HG03039 (cell line): Measurements from ENCODE around the gene OSBPL6.

Source experiments
- ATAC-seq: cut with Tn5 transposase; IDR thresholded peaks from one replicate; pipeline ENCODE4 v1.9.1; 2021; ENCODE audit warnings: mild to moderate bottlenecking, moderate library complexity; ENCODE audit not compliant: unreplicated experiment

The OSBPL6 gene

DNA sequence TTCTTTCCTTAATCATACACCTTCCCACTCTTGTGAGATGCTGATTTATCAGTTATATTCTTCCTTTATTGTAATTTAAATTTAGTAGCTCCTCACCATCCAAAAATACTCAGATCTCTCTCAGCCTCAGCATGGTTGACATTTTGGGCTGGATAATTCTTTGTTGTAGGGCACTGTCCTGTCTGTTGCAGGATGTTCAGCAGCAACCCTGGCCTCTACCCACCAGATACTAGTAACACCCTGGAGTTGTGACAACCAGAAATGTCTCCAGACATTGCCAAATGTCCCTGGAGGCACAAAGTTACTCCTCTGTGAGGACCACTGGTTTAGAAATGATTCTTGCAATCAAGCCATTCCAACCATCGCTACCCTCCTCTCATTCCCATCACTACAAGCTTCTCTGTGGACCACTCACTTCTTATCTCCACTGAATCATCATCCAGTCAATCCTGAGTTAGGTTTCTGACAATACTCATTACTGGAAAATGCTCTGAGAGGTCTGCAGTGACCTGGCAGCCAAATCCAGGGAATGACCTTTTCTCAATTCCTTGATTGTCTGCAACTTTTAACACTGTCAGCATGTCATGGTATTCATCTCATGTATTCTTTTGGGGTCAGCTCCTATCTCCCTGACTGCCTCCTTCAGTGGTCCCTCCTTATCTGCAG, 43.3 kb downstream of the OSBPL6 start:
- no peak for ATAC-seq

DNA sequence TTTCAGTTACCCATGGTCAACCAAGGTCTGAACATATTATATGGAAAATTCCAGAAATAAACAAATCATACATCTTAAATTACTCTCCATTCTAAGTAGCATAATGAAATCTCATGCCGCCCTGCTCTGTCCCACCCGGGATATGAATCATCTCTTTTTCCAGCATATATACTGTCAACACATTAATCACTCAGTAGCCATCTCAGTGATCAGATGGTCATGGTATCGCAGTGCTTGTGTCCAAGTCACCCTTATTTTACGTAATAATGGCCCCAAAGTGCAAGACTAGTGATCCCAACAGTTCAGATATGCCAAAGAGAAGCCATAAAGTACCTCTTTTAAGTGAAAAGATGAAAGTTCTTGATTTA, 43.8 kb downstream of the OSBPL6 start:
- no peak for ATAC-seq

DNA sequence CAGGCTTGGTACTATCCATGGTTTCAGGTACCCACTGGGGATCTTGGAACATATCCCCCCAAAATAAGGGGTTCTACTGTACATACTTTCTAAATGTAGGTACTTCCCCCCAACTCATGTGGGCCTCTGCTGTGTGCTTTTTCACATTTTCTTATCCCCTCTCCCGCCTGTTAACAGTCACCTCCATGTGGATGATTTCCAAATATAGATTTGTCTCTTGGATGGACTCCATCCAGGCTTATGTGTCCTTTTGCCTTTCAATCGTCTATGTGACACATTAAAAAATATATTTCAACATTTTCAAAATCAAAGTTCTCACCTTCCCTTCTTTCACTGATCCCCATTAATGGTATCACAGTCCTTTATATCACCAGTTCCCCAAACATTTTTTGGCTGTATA, 44.4 kb downstream of the OSBPL6 start:
- no peak for ATAC-seq

DNA sequence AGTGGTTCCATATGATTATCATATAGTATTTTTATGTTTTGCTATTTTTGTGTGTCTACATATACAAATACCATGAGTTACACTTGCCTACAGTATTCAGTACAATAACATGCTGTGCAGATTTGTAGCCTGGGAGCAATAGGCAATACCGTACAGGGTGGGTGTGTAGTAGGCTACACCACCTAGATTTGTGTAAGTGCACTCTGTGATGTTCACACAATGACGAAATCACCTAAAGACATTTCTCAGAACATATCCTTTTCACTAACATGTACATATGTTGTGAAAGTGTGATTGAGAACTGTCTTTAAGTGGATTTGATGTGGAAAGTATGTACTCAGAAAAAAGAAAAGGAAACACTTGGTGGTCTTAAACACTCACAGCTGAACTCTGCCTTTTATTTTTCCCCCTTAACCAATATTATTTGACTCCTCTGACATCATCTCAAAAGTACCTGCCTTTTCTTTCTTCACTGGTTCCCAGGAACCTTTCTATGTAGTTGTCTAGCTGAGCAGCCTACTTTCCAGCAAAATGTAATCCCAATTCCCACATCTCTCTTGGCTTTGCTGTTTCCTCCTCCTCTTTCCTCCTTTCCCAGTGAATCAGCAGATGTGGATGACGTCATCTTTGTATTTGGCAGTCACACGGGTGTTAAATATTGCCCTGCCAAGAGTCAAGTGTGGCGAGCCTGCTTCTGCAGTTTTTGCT, 47.7 kb downstream of the OSBPL6 start:
- no peak for ATAC-seq

DNA sequence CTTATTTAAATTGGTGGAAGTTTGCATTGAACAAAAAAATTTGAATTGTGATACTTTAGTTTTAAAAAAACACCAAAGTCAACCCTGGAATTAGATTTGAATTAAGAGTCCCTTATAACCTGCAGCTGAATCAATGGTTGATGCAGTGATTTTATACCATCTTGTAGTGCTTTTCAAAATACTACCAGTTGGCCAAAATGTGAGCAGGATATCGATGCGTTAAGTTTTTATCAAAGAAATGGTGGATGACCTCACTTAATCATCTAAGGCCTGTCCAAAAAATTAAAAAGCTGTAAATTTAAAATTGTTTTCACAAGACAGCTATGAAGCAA, 48.2 kb downstream of the OSBPL6 start:
- ATAC-seq: no peak

DNA sequence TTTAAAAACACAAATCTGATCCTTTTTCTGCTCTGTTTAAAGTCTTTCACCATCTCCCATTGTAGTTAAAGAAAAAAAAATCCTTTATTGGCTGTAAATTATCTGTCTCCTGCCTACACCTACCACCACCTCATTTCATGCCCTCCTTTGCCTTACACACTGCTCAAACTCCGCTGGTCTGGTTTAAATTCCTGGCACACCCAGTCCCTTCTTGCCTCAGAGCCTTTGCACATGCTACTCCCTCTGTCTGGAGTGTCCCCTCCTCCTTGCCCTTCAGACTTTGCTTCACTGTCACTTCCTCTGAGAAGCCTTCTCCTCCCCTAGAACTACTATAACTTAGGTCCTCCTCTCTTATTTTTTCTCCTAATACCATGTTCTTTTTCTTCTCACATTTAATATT, 49.6 kb downstream of the OSBPL6 start:
- no peak for ATAC-seq

DNA sequence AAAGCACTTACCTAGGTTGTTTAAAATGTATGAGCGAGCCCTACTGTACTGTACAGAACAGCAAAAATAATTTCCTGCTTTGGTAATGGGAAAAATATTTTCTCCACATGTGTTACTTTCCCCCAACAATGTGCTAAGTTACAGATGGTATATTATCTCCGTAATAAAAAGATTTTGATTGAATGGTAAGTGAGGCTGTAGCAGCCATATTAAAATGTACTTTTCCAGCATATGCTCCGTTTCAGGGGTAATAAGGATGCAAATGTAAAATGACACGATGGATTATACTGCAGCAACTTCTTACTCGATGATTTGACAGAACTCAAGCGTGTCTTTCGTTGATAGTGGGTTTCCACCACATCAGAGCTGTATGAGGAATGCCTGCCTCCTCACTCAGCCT, 50.5 kb downstream of the OSBPL6 start:
- ATAC-seq: no peak

DNA sequence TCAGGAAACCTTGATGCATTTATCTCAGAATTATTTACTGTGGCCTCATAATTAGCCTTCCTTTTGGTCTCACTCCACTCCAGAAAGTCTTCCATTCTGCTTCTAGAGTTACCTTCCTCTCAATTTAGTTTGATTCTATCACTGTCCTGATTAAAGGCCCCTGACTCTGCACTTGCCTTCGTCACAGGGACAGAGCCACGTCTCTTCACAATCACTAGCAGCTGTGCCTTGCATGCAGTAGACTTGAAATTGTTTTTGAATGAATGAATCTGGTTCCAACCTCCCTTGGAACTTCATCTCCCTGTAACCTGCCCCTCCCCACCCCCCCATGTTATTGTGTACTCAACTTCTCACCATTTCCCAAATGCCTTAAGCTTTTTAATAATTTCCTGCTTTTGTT, 52.4 kb downstream of the OSBPL6 start:
- no peak for ATAC-seq

DNA sequence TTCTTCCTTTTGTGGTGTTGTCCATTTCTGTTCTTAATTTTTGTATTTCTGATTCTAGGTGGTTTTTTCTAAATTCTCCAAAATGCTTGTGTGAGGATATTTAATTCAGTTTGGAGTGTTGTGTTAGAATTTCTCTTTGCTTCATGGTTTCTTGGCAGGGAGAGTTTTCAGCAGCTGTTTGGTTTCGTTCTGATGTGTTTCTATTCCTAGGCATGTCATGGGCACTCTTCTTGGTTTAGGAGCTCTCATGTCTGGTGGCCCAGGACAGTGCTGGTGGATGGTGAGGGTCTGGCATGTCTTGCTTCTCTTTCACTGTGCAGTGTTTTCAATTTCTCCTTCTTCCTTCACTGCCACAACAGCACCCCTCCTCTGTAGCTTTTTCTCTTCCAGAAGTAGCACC, 52.9 kb downstream of the OSBPL6 start:
- ATAC-seq: no peak

DNA sequence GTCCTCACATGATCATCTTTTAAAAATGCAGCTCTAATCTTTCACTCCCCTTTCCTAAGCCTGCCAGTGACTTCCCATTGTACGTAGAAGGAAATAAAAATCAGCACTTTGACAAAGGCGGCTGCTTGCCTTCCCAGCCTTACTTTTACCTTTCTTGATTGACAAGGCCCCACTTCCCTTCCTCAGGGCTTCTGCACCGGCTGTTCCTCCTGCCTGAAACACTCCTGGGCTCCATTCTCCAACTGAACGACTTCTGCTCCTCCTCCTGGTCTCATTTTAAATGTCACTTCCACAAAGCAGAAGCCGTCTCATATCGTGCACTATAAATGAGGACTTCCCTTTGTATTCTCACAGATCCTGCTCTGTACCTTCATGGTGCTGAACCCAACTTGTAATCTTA, 56.1 kb downstream of the OSBPL6 start:
- ATAC-seq: no peak

DNA sequence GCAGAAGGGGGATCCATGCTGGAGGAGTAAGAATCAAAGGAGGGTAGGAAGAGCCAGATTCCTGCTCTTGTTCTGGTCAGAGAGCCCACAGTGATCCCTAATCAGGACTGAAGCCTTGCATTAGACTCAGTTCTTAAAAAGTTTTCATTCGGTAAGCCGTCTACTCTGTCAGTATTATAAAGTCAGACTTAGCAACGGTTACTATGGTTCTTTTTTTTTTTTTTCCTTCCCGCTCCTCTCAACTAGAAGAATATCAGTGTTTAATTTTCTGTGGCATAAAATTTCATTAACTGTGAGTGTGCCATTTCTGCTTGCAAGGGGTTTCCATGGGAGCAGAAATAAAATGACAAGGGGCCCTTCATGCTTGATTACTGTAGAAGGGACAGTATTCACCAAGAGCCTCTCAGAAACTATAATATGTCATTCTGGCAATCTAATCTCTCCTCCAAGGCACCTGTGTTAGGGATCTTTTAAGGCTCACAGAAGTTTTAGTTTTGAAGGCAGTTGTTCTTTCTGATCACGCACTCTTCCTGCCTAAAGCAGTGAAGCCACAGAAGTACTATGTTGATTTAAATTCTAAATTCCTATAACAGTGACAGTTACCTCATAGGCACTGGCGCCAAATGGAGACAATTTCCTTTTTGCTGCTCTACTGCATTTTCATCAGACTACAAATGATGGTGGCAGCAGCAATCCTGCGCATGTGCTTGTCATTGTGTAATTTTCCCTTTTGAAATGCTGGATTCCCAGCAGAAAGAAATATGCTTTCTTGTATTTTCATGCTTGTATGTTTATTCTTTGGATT, 57.0 kb downstream of the OSBPL6 start:
- ATAC-seq: no peak

DNA sequence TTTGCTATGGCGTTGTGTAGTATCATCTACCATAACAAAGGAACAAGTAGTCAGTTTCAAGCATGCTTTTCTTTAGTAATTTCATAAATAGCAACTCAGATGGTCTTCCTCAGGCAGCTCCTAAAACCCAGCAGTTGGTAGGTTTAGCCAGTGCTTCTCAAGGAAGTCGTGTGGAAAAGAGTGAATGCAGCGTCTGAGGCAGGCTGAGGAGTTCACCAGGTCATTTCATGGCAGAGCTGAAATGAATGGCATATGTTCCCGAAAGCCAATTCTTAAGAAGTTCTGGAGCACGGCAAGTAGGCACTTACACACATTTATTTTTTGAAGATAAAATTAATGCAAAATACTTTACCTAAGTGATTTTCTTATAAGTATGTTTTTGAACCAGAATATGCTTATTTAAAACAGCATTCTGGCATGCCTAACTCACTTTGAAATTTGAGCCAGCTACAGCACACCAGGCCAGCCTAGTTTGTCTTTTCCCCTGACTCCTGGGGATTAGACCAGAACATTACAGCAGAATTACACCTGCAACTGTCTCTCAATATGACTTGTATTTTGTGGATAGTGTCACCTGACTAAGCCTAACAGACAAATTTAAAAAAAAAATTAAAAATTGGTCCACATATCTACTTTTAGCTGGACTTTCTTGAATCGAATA, 62.2 kb downstream of the OSBPL6 start:
- no peak for ATAC-seq

DNA sequence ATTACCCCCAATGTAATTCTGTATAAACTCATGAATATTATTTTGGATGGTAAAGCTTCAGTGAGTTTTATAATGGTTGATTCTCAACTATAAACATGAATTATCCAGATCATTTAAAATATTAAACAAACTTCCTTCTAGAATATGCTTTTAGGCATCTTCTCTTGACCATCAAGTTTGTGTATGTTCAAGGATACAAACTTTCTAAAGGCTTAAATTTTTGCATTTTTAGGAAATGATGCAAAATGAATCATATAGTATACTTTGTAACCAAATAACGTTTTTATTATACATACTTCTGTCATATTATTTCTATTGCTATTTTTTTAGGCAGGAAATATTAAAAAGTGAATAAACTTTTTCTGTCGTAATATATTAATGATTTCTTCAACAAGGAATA, 62.8 kb downstream of the OSBPL6 start:
- ATAC-seq: no peak

DNA sequence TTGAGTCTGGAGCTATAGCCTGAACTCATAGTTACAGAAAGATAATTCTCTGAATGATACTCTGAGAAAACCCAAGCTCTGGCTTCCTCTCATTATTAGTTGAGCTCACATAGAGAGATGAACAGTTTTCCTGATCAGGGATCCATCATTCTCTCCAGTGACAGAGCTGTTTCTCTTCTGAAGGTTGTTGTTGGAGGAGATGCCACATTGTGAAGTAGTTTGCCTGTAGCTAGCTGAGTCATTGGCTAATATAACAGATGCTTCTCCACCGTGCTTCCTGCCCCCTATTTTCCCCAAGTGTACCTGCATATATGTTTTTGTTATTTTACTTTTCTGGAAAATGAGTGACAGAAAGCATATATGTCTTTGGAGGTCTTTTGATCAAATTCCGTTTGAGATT, 64.6 kb downstream of the OSBPL6 start:
- ATAC-seq: no peak

DNA sequence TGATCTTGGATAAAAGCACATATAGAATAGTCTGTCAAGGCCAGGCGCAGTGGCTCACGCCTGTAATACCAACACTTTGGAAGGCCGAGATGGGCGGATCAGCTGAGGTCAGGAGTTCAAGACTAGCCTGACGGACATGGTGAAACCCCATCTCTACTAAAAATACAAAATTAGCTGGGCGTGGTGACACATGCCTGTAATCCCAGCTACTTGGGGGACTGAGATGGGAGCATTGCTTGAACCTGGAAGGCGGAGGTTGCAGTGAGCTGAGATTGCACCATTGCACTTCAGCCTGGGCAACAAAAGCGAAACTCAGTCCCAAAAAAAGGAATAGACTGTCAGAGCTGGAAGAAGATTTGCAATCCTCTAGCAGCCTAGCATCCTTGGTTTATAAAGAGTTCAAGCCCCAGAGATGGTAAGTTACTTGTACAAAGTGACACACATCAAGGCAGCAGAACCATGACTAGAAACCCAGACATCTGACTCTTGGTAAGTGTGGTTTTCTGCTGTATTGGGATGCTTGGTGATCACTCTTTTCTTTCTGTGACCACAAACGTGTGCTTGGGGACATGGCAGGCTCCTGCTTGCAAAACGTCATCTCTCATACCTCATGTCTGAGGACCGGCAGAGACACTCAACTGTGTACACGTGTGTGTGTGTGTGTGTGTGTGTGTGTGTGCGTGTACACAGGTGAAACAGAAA, 69.0 kb downstream of the OSBPL6 start:
- no peak for ATAC-seq

DNA sequence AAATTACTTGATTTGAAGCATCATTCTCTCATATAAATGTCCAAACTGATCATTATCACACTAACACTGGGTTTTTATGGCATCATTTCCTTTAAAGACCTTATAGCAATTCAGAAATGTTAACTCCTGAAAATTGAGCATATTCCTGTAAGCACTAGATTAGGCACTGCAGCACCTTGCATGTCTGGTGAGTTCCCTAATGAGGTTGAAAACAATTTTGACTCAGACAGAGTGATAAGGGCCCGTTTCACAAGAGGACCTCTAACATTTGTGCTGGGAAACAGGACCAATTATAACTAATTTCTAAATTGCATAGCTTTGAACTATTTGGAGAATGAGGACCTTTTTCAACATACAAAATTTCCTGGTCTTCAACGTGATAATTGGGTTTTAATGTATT, 69.9 kb downstream of the OSBPL6 start:
- ATAC-seq: no peak

DNA sequence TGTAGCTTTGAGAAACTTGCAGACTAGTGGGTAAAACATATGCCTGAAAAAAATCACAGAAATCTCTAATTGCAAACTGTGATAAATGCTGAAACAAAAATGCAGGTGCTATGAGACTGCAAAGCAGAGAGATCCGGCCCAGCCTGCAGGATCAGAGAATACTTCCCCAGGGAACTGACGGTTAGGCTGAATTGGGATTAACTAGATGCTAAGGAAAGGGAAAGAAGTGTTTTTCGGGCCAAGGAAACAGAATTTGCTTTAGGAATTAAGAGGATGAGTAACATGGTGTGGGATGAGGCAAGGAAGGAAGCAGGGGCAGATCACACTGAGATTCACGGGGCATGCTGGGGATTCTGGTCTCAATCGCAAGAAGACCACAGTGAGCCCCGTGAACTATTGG, 71.5 kb downstream of the OSBPL6 start:
- no peak for ATAC-seq

DNA sequence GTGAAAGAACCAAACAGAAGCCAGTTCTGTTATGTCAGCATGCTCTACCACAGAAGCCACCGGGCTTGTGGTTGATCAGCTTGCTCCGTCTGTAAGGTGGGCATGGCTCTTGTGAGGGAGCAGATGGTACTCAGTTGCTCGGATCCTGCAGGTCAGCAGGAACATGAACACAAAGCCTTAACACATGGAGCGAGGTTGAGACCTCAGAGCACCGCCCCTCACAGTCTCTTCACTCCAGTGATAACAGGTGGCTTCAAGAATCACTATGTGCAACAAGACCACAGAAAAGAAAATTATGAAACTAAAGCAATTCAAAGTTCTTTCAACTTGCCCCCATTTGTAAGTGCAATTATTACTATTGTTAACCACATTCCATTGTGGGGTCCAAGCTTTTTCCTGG, 72.1 kb downstream of the OSBPL6 start:
- ATAC-seq: no peak

DNA sequence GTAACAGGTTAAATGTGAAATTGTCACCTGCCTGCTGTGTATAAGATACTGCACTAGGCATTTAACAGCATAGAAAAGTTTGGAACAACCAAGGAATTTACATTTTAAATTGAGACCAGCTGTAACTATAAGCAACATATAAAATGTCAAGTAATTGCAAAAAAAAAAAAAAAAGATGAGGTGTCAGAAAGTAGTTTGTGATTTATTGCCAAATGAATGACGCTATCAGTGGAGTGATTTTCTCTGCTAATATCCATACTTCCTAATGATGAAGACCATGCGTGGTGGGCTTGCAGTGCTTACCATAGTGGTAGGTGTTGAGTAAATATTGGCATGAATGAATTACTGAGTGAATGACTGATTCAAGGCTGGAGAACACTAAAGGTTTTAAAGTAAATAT, 73.3 kb downstream of the OSBPL6 start:
- ATAC-seq: no peak

DNA sequence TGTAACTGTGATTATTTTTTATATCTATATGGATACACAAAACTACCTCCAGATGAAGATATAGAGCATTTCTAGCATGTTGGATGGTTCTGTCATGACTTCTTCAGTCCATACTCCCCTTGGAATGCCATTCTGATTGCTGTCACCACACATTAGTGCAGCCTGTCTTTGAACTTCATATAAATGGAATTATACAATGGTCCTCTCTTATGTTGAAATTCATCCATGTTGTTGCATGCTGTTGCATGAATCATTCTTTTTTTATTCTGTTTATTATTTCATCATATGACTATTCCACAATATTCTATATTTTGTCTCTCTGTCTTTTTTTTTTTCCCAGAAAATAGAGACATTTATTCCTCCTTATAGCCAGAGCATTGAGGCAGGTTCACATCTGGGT, 74.1 kb downstream of the OSBPL6 start:
- ATAC-seq: no peak
